ENCODE data around the gene ACADS. TPM values are rescaled to one million over a fixed set of nuclear protein-coding genes. Genes with fewer than 3 reads are reported as not detected.

Gene ACADS
- total and polyA plus RNA-seq, 2 of the 8 experiments (the other 6 are each of a cell fraction or from before 2014, with no cell fraction given): 4.9 to 7.5 TPM

GRCh38 chr12:120697344-120697743, 28.3 kb upstream of the ACADS start (continued):
- TF ChIP-seq, protein P1, sequence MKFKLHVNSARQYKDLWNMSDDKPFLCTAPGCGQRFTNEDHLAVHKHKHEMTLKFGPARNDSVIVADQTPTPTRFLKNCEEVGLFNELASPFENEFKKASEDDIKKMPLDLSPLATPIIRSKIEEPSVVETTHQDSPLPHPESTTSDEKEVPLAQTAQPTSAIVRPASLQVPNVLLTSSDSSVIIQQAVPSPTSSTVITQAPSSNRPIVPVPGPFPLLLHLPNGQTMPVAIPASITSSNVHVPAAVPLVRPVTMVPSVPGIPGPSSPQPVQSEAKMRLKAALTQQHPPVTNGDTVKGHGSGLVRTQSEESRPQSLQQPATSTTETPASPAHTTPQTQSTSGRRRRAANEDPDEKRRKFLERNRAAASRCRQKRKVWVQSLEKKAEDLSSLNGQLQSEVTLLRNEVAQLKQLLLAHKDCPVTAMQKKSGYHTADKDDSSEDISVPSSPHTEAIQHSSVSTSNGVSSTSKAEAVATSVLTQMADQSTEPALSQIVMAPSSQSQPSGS (IDR thresholded peaks at IDR 0.05; ENCODE audit: low read length): no peak
- TF ChIP-seq CREB1 (IDR thresholded peaks at IDR 0.05): no peak
- no peak for TF ChIP-seq POLR2A (IDR thresholded peaks at IDR 0.05; ENCODE audit: control extremely low read depth in 1 of 2, low read depth in 2 of 2, low read length in 2 of 2)
